Activated gamma-delta T cell (primary cell): ENCODE results near the gene LRRFIP2.
"Not testable (repeated sequence)": the region's sequence is repeated elsewhere in the genome, so short reads cannot be mapped to it uniquely, and the experiment has no call there.

ENCODE experiments used
- DNase-seq: peaks from one replicate; lab custom pipeline; 2025; lab: John Stamatoyannopoulos, UW

The LRRFIP2 gene

GRCh38 chr3:37067577-37067976, 106.8 kb downstream of the LRRFIP2 start:
- DNase-seq = no peak

- DNase-seq = no peak
Observed at GRCh38 chr3:37064747-37065146, 109.6 kb downstream of the LRRFIP2 start.

GRCh38 chr3:37058117-37058516, 116.3 kb downstream of the LRRFIP2 start:
- DNase-seq = no peak

GRCh38 chr3:37056826-37057225, 117.6 kb downstream of the LRRFIP2 start:
- DNase-seq = no peak

- not testable (repeated sequence) for DNase-seq
Observed at GRCh38 chr3:37055077-37055476, 119.3 kb downstream of the LRRFIP2 start.

- no peak for DNase-seq
Observed at GRCh38 chr3:37054370-37054769, 120.0 kb downstream of the LRRFIP2 start.

GRCh38 chr3:37053753-37054152, 120.6 kb downstream of the LRRFIP2 start:
- DNase-seq = no peak

GRCh38 chr3:37053337-37053736, 121.0 kb downstream of the LRRFIP2 start:
- DNase-seq = no peak

GRCh38 chr3:37052860-37053259, 121.5 kb downstream of the LRRFIP2 start:
- DNase-seq = no peak

GRCh38 chr3:37050282-37050681, 124.1 kb downstream of the LRRFIP2 start:
- DNase-seq = no peak

GRCh38 chr3:37042712-37043111, 131.7 kb downstream of the LRRFIP2 start:
- DNase-seq = not testable (repeated sequence)

- DNase-seq = no peak
Observed at GRCh38 chr3:37041546-37042195, 132.7 kb downstream of the LRRFIP2 start.

GRCh38 chr3:37040231-37040630, 134.2 kb downstream of the LRRFIP2 start:
- DNase-seq = no peak

GRCh38 chr3:37039161-37039846, 135.1 kb downstream of the LRRFIP2 start:
- no peak for DNase-seq

- DNase-seq = no peak
Observed at GRCh38 chr3:37037352-37037751, 137.0 kb downstream of the LRRFIP2 start.

GRCh38 chr3:37032961-37033360, 141.4 kb downstream of the LRRFIP2 start:
- no peak for DNase-seq

- no peak for DNase-seq
Observed at GRCh38 chr3:37031096-37031682, 143.2 kb downstream of the LRRFIP2 start.

GRCh38 chr3:37030588-37030987, 143.8 kb downstream of the LRRFIP2 start:
- DNase-seq = no peak

GRCh38 chr3:37029516-37030163, 144.7 kb downstream of the LRRFIP2 start:
- DNase-seq = no peak

GRCh38 chr3:37029111-37029510, 145.3 kb downstream of the LRRFIP2 start:
- DNase-seq = no peak

- no peak for DNase-seq
Observed at GRCh38 chr3:37028329-37028728, 146.1 kb downstream of the LRRFIP2 start.

- DNase-seq = no peak
Observed at GRCh38 chr3:37026851-37027250, 147.5 kb downstream of the LRRFIP2 start.
